Measurements from ENCODE around the gene SOS1.
"Not testable (repeated sequence)": the region's sequence is repeated elsewhere in the genome, so short reads cannot be mapped to it uniquely, and the experiment has no call there.

The SOS1 gene

GRCh38 chr2:39120771-39121522 lies at the start of gene SOS1:
Gene SOS1, minus strand, starts transcription at chr2:39121051. Its CDS starts 629 bp downstream, at chr2:39120422.
- DNase-seq, result peak; percentile 87

GRCh38 chr2:39164089-39164488 lies 43.2 kb upstream of the SOS1 start:
- no peak for DNase-seq

GRCh38 chr2:39160982-39161381 lies 40.1 kb upstream of the SOS1 start:
- DNase-seq, result no peak

GRCh38 chr2:39159283-39159682 lies 38.4 kb upstream of the SOS1 start:
- no peak for DNase-seq

GRCh38 chr2:39158351-39158750 lies 37.5 kb upstream of the SOS1 start:
- DNase-seq, result no peak

GRCh38 chr2:39156846-39157245 lies 36.0 kb upstream of the SOS1 start:
- no peak for DNase-seq

- DNase-seq, result no peak
These were observed 35.3 kb upstream of the SOS1 start for GRCh38 chr2:39156107-39156506.

- DNase-seq, result not testable (repeated sequence)
These were observed 34.7 kb upstream of the SOS1 start for GRCh38 chr2:39155573-39155972.

GRCh38 chr2:39154944-39155343 lies 34.1 kb upstream of the SOS1 start:
- no peak for DNase-seq

GRCh38 chr2:39153312-39153711 lies 32.5 kb upstream of the SOS1 start:
- no peak for DNase-seq

- DNase-seq, result no peak
These were observed 31.7 kb upstream of the SOS1 start for GRCh38 chr2:39152504-39152903.

GRCh38 chr2:39150890-39151497 lies 30.1 kb upstream of the SOS1 start:
- no peak for DNase-seq

GRCh38 chr2:39150102-39150562 lies 29.3 kb upstream of the SOS1 start:
- no peak for DNase-seq

- DNase-seq, result no peak
These were observed 25.8 kb upstream of the SOS1 start for GRCh38 chr2:39146630-39147029.

GRCh38 chr2:39145906-39146421 lies 25.1 kb upstream of the SOS1 start:
- DNase-seq, result no peak

GRCh38 chr2:39144416-39144815 lies 23.6 kb upstream of the SOS1 start:
- no peak for DNase-seq

- no peak for DNase-seq
These were observed 22.2 kb upstream of the SOS1 start for GRCh38 chr2:39142904-39143605.

- no peak for DNase-seq
These were observed 20.8 kb upstream of the SOS1 start for GRCh38 chr2:39141334-39142271.

- not testable (repeated sequence) for DNase-seq
These were observed 20.1 kb upstream of the SOS1 start for GRCh38 chr2:39140948-39141333.

- DNase-seq, result no peak
These were observed 19.5 kb upstream of the SOS1 start for GRCh38 chr2:39140322-39140847.

GRCh38 chr2:39139511-39140237 lies 18.8 kb upstream of the SOS1 start:
- no peak for DNase-seq

GRCh38 chr2:39138837-39139211 lies 18.0 kb upstream of the SOS1 start:
- DNase-seq, result no peak

Measured in KG1 (cell line).